Liver (tissue), 3 donors: Measurements from ENCODE around the gene TMEM163.

Source experiments
- EGR1 ChIP-seq, 2 donors: IDR thresholded peaks; 2 replicates each; pipeline ENCODE4 v1.6.1; 2016 to 2018; ENCODE audit warnings: antibody characterized with exemption in 2 of 2, low read depth in 2 of 2
- GABPA ChIP-seq, 2 donors: IDR thresholded peaks in 1 of 2; conservative IDR thresholded peaks in 1 of 2; 2 replicates each; pipeline ENCODE4 v1.6.1; 2016; ENCODE audit warnings: antibody characterized with exemption in 2 of 2, mild to moderate bottlenecking in 1 of 2, moderate library complexity in 1 of 2
- HNF4A ChIP-seq, 2 donors: conservative IDR thresholded peaks; 2 replicates each; pipeline ENCODE4 v1.6.1; 2016; ENCODE audit warnings: antibody characterized with exemption in 2 of 2, mild to moderate bottlenecking in 2 of 2
- JUND ChIP-seq, 2 donors: IDR thresholded peaks; 2 replicates each; pipeline ENCODE4 v1.6.1; 2016; ENCODE audit warnings: antibody characterized with exemption in 2 of 2
- RAD21 ChIP-seq, 2 donors: IDR thresholded peaks; 2 replicates each; pipeline ENCODE4 v1.6.1; 2016; ENCODE audit warnings: antibody characterized with exemption in 2 of 2, mild to moderate bottlenecking in 2 of 2
- RXRA ChIP-seq, 2 donors: IDR thresholded peaks; 2 replicates each; pipeline ENCODE4 v1.6.1; 2017 to 2018; ENCODE audit warnings: antibody characterized with exemption in 2 of 2, mild to moderate bottlenecking in 1 of 2
- SP1 ChIP-seq: IDR thresholded peaks from 2 replicates; pipeline ENCODE4 v1.6.1; 2018; ENCODE audit warnings: antibody characterized with exemption, mild to moderate bottlenecking
- TAF1 ChIP-seq: conservative IDR thresholded peaks from 2 replicates; pipeline ENCODE4 v1.6.1; 2016; ENCODE audit warnings: antibody characterized with exemption, mild to moderate bottlenecking
- YY1 ChIP-seq: IDR thresholded peaks from 2 replicates; pipeline ENCODE4 v1.6.1; 2016; ENCODE audit warnings: antibody characterized with exemption, mild to moderate bottlenecking
- TF ChIP-seq, protein P1 (sequence below): IDR thresholded peaks from 2 replicates; pipeline ENCODE4 v1.6.1; 2016; ENCODE audit warnings: antibody characterized with exemption
- TF ChIP-seq, protein P2 (sequence below): IDR thresholded peaks from 2 replicates; pipeline ENCODE4 v1.6.1; 2016; ENCODE audit warnings: antibody characterized with exemption
- TF ChIP-seq, protein P3 (sequence below): fragments of 150-350 bp; IDR thresholded peaks from 2 replicates; pipeline ENCODE4 v1.5.1; 2017; ENCODE audit warnings: improper control_type of control experiment, low read depth, low read length; ENCODE audit not compliant: missing input control
- TF ChIP-seq, protein P4 (sequence below): IDR thresholded peaks from 2 replicates; pipeline ENCODE4 v1.6.1; 2016; ENCODE audit warnings: antibody characterized with exemption, mild to moderate bottlenecking
- TF ChIP-seq, protein P5 (sequence below): IDR thresholded peaks from 2 replicates; pipeline ENCODE4 v1.6.1; 2016; ENCODE audit warnings: antibody characterized with exemption
- donor health status: healthy.
- donor health status: healthy.

DNA sequence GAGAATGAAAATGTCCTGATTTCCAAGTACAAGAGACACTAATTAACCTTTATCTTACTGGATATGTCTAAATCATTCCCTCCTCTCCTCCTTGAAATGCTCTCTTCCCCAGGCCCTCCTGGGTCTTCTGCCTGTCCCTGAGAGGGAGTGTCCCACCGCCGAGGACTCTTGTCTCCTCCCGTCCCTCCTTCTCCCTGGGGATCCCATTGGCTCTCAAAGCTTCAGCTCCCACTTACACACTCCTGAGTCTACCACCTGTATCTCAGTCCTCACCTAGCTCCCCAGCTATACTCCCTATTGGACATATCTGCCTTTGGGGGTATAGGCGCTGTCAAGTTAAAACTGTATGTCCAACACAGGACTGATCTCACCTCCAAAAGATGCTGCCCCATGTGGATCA, 116.1 kb downstream of the TMEM163 start:
- TF ChIP-seq RAD21 (IDR thresholded peaks at IDR 0.05): no peak
- TF ChIP-seq, protein P1, sequence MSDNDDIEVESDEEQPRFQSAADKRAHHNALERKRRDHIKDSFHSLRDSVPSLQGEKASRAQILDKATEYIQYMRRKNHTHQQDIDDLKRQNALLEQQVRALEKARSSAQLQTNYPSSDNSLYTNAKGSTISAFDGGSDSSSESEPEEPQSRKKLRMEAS: no peak
- TF ChIP-seq, protein P2, sequence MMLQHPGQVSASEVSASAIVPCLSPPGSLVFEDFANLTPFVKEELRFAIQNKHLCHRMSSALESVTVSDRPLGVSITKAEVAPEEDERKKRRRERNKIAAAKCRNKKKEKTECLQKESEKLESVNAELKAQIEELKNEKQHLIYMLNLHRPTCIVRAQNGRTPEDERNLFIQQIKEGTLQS: no peak
- TF ChIP-seq, protein P3, sequence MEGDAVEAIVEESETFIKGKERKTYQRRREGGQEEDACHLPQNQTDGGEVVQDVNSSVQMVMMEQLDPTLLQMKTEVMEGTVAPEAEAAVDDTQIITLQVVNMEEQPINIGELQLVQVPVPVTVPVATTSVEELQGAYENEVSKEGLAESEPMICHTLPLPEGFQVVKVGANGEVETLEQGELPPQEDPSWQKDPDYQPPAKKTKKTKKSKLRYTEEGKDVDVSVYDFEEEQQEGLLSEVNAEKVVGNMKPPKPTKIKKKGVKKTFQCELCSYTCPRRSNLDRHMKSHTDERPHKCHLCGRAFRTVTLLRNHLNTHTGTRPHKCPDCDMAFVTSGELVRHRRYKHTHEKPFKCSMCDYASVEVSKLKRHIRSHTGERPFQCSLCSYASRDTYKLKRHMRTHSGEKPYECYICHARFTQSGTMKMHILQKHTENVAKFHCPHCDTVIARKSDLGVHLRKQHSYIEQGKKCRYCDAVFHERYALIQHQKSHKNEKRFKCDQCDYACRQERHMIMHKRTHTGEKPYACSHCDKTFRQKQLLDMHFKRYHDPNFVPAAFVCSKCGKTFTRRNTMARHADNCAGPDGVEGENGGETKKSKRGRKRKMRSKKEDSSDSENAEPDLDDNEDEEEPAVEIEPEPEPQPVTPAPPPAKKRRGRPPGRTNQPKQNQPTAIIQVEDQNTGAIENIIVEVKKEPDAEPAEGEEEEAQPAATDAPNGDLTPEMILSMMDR: no peak
- TF ChIP-seq, protein P4, sequence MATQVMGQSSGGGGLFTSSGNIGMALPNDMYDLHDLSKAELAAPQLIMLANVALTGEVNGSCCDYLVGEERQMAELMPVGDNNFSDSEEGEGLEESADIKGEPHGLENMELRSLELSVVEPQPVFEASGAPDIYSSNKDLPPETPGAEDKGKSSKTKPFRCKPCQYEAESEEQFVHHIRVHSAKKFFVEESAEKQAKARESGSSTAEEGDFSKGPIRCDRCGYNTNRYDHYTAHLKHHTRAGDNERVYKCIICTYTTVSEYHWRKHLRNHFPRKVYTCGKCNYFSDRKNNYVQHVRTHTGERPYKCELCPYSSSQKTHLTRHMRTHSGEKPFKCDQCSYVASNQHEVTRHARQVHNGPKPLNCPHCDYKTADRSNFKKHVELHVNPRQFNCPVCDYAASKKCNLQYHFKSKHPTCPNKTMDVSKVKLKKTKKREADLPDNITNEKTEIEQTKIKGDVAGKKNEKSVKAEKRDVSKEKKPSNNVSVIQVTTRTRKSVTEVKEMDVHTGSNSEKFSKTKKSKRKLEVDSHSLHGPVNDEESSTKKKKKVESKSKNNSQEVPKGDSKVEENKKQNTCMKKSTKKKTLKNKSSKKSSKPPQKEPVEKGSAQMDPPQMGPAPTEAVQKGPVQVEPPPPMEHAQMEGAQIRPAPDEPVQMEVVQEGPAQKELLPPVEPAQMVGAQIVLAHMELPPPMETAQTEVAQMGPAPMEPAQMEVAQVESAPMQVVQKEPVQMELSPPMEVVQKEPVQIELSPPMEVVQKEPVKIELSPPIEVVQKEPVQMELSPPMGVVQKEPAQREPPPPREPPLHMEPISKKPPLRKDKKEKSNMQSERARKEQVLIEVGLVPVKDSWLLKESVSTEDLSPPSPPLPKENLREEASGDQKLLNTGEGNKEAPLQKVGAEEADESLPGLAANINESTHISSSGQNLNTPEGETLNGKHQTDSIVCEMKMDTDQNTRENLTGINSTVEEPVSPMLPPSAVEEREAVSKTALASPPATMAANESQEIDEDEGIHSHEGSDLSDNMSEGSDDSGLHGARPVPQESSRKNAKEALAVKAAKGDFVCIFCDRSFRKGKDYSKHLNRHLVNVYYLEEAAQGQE: no peak
- TF ChIP-seq, protein P5, sequence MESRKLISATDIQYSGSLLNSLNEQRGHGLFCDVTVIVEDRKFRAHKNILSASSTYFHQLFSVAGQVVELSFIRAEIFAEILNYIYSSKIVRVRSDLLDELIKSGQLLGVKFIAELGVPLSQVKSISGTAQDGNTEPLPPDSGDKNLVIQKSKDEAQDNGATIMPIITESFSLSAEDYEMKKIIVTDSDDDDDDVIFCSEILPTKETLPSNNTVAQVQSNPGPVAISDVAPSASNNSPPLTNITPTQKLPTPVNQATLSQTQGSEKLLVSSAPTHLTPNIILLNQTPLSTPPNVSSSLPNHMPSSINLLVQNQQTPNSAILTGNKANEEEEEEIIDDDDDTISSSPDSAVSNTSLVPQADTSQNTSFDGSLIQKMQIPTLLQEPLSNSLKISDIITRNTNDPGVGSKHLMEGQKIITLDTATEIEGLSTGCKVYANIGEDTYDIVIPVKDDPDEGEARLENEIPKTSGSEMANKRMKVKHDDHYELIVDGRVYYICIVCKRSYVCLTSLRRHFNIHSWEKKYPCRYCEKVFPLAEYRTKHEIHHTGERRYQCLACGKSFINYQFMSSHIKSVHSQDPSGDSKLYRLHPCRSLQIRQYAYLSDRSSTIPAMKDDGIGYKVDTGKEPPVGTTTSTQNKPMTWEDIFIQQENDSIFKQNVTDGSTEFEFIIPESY: no peak
- TF ChIP-seq SP1: no peak
- TF ChIP-seq GABPA (IDR thresholded peaks at IDR 0.05 in 1 of 2, conservative IDR thresholded peaks at IDR 0.05 in 1 of 2): no peak
- no peak for TF ChIP-seq EGR1 (IDR thresholded peaks at IDR 0.05; ENCODE audit: low read depth in 2 of 2)
- no peak for TF ChIP-seq YY1
- no peak for TF ChIP-seq HNF4A (conservative IDR thresholded peaks at IDR 0.05)
- no peak for TF ChIP-seq RXRA (IDR thresholded peaks at IDR 0.05)
- TF ChIP-seq JUND (IDR thresholded peaks at IDR 0.05): no peak
- no peak for TF ChIP-seq TAF1
